Stimulated activated CD8-positive, alpha-beta memory T cell treated with anti-CD3 and anti-CD28 coated beads, Interleukin-7, amount 100 ng/mL, for 4 hours (primary cell): ENCODE data around the gene PGAM5.

Experiments used
- DNase-seq, 2 donors: peaks; one replicate each; pipeline ENCODE4 v3.0.0-alpha.2; 2020; ENCODE audit warnings: low read depth in 2 of 2

The PGAM5 gene

GRCh38 chr12:132710405-132711079 lies at the start of gene PGAM5:
TSS of gene PGAM5 (plus strand) at chr12:132710842. CDS start at chr12:132710877, 35 bp downstream.
- peak; percentile 83 to 91 for DNase-seq

- DNase-seq, result no peak
Measured at GRCh38 chr12:132660996-132661395, 49.6 kb upstream of the PGAM5 start.

DNA sequence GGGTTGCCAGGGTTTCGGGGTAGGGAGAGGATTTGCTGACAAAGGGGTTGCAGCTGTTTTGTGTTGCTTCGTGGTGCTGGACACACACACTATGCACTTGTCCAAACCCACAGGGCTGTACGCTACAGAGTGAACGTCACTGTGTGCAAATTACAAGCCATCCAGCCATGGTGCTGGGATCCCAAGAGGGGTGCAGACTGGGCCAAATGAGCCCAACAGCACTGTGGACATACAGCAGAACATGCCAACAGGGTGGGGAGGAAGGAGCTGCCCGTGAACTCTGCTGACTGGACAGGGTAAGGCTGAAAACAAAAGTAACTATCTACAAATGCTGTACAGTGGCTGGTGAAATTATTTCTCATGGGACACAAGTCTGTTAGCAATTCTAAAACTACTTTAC lies 48.7 kb upstream of the PGAM5 start:
- no peak for DNase-seq

- no peak for DNase-seq
Measured at GRCh38 chr12:132662901-132663755, 47.5 kb upstream of the PGAM5 start.

- DNase-seq, result no peak
Measured at GRCh38 chr12:132664206-132665148, 46.2 kb upstream of the PGAM5 start.

DNA sequence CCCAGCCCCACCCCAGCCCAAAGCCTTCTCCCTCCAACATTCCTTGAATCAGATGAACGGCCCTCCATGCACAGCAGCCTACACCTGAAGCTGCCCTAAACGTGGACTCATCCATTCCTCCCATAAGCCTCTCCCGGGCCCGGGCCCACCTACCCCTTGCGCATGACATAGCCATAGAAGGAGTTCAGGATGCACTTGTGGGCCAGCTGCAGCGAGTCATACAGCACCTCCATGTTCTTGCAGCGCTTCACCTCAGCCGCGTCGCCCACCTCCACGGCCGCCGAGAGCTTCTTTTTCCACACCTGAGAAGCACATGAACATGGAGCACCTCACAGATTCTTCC lies 45.5 kb upstream of the PGAM5 start:
- no peak for DNase-seq

DNA sequence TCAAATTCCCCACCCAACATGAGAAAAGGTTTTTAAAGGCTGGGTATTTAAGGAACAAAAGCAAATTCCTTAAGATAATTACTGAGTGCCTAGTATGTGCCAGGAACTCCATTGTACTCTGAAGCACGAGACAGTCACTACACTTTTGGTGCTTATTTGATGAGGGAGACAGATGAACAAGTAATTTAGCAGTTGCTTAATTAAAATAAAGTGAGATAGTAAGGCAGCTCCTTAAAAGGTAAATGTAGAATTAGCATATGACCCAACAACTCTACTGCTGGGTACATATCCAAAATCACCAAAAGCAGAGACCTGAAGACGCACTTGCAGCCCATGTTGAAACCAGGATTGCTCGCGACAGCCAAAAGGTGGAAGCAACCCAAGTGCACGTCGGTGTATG lies 44.8 kb upstream of the PGAM5 start:
- no peak for DNase-seq

- no peak for DNase-seq
Measured at GRCh38 chr12:132668191-132669088, 42.2 kb upstream of the PGAM5 start.

DNA sequence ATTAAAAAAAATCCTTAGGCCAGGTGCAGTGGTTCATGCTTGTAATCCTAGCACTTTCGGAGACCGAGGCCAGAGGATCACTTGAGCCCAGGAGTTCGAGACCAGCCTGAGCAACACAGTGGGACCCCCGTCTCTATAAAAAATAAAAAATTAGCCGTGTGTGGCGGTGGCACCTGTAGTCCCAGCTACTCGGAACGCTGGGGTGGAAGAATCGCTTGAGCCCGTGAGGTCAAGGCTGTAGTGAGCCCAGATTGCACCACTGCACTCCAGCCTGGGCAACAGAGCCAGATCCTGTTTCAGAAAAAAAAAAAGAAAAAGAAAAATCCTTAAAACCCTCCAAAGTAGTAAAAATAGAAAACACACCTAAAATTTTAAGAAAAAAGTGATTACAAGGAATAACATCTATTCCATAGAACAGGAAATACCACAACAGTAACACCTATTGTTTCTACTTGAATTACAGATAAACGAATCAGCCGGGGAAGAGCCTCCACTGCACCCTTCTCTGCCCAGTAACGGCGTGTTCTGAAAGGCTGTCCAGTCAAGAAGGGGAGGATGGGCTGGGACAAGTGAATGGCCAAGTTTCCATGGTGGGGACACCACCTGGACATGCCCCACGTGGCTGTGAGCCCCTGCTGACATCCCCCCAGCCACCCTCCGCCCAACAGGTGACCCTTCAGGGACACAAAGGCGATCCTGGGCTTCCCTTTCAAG lies 41.3 kb upstream of the PGAM5 start:
- no peak for DNase-seq

DNA sequence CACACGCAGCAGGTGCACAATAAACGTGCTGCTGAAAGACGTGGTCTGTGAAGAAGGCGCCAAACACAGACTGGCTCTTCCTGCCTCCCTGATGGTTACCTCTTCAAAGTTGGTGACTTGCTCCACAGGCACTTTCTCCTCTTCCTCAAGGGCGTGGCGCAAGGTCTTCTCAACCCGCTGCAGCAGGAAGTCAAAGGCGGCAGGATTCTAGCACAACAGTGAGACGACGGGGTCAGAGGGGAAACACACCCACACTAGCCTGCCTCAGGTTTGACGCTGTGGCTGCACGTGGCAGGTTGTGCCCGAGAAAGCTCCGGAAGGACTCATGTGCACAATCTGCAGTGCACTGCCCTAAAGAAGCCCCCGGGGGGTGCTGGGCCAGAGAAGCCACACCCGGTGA lies 38.5 kb upstream of the PGAM5 start:
- no peak for DNase-seq

DNA sequence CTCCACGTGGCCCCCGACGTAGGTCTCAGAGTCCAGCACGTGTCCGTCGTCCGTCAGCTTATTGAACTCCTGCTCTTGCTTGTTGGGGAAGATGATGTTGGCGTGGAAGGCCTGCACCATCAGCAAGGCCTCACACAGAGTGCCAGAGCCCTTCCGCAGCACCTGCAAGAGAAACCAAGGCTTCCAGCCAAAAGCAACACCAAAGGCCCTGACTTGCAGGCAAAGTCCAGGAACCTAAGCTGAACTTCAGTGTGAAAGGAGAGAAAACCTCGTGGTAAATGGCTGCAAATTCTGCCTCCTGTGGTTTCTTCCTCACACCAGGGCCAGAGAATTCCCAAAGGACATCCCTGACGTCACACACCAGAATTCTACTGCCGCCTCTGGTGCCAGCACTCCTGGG lies 38.0 kb upstream of the PGAM5 start:
- DNase-seq, result no peak

DNA sequence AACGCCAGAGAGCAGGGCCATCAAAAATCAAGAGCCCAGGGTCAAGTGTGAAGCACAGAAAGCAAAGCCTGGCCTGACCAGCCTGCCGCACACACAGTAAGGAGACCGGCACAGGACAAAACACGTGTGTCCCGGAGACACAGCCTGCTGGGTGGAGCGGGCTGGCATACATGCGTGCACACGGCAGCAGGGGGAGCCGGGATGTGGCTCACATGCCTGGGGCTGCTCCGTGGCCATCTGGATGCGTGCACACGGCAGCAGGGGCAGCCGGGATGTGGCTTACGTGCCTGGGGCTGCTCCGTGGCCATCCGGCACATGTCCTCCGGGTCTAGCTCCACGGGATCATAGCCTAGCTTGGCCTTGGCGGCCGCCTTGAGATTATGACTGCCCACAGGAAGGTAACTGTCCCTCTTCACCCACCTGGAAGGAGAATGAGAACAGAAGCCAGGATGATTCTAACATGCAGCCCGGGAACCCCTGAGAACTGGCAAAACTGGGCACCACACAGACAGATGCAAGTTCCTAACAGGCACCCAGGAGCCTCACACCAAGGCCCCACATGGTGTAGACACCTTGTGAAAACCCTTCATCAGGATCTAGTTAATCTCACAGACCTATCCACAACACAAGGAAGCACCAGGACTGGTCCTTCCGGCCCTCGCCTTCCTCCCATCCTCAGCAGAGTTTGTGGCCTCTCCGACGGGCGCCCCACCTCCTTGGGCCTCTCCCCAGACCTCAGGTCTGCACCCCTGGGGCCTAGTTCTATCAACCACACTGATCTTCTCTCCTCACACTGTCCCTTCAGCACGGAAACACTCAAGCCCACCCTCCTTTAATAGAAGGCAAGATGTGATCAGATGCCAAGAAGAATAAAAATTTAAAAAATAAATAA lies 37.1 kb upstream of the PGAM5 start:
- DNase-seq, result no peak

- no peak for DNase-seq
Measured at GRCh38 chr12:132674561-132674960, 36.1 kb upstream of the PGAM5 start.

DNA sequence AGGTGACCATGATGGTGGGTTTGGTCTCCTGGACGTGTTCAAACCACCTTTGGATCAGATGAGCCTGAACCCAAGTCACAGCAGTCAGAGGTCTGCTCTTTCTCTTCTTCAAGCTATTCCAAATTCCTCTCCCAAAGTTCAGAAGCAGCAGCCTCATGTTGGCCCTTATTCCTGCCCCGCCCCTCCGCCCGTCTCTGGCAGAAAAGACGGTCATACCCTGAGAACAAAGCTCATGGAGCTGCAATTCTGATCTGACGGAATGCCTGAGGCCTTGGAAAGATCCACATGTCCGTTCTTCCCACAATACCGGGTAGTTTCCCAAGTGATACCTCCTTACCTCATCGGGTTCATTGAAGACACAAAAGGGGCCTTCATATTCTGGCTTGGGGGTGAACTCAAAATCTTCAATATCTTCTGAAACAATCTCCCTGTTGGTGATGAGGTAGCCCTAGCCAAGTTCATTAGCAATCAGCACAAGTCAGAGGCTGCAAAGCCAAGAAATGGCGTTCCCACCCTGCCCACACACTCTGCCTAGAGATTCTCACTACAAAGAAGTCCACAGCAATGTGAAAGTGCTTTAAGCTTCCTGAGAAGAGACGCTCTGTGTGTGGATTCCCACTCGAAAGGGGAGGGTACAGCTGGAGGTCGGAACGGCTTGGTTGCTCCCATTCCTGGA lies 34.7 kb upstream of the PGAM5 start:
- DNase-seq, result no peak

DNA sequence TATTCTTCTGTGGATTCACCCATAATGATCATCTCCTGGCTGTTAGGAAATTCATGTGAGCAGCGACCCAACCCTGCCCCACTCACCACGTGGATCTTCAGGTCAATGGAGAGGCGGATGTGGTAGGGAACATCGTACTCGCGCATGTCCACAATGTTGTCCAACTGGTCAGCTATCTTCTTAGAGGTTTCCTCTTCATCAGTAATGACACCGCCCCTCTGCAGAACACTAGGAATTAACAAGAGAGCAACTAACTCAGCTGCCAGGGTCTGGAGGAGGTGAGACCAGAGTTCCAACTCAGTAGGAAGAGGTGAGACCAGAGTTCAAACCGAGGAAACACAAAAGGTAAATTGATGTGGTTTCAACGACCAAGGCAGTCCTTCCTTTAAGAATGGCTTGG lies 33.1 kb upstream of the PGAM5 start:
- no peak for DNase-seq

GRCh38 chr12:132685400-132685799 lies 25.2 kb upstream of the PGAM5 start:
- no peak for DNase-seq

DNA sequence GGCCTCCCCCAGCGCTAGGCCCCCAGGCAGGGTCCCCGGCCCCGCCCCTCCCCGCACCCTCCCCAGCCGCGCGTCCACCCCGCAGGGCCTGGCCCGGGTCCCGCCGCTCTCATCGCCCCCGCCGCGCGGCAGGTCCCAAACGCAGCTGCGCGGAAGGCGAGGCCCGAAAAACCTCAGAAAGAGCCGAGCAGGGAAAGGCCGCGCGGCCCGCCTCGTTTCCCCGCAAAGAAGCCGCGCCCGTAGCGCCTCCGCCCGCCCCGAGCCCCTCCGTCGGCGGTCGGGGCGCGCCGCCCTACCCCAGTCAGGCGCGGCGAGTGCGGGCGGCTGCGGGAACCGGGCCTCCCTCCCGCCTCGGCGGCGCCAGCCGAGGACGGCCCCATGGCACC lies 23.8 kb upstream of the PGAM5 start:
- DNase-seq, result no peak

- DNase-seq, result peak; percentile 85 to 95
Measured at GRCh38 chr12:132687211-132688164, 23.2 kb upstream of the PGAM5 start, which contains the start of the genes POLE and PXMP2. TSS of gene POLE (minus strand) at chr12:132687342. CDS start at chr12:132687315, 27 bp downstream. TSS of gene PXMP2 (plus strand) at chr12:132687587. CDS start at chr12:132687671, 84 bp downstream.
